SU-DHL-6 (cell line): ENCODE results near the gene THOC6.

ENCODE experiments used
- CTCF ChIP-seq: fragments of 200-600 bp; sonication (generic); IDR thresholded peaks from one replicate; pipeline ENCODE4 v1.5.1; 2017; ENCODE audit warnings: antibody characterized with exemption, mild to moderate bottlenecking, low read length, moderate library complexity; ENCODE audit not compliant: insufficient read depth, poor library complexity, severe bottlenecking
- EZH2phosphoT487 ChIP-seq: fragments of 200-600 bp; sonication (generic), shearing (Covaris generic); conservative IDR thresholded peaks from 2 replicates; pipeline ENCODE4 v1.6.1; 2018; ENCODE audit warnings: mild to moderate bottlenecking, antibody characterized with exemption, low read length, moderate library complexity, mixed read lengths

- TF ChIP-seq CTCF (no peak), EZH2phosphoT487 (no peak)
Measured at GRCh38 chr16:3025032-3026002, 1.5 kb downstream of the THOC6 start.
